Urinary bladder (tissue), 4 donors: ENCODE data around the gene CRLF1. TPM values are rescaled to one million over a fixed set of nuclear protein-coding genes. Genes with fewer than 3 reads are reported as not detected.
"Not testable (repeated sequence)": the region's sequence is repeated elsewhere in the genome, so short reads cannot be mapped to it uniquely, and the experiment has no call there.

Experiments
- DNase-seq: peaks from one replicate; pipeline ENCODE4 v3.0.0-alpha.2; 2015; ENCODE audit errors: extremely low spot score
- H3K27ac ChIP-seq: one replicate; pipeline ENCODE4 v1.5.1; 2013; ENCODE audit warnings: low read depth, mild to moderate bottlenecking, moderate library complexity
- H3K36me3 ChIP-seq: one replicate; pipeline ENCODE4 v1.6.1; 2013; ENCODE audit warnings: mild to moderate bottlenecking, moderate library complexity; ENCODE audit not compliant: insufficient read depth
- H3K4me1 ChIP-seq: one replicate; pipeline ENCODE4 v1.6.1; 2013; ENCODE audit warnings: mild to moderate bottlenecking, moderate library complexity; ENCODE audit not compliant: insufficient read depth
- H3K4me3 ChIP-seq: one replicate; pipeline ENCODE4 v1.5.1; 2013; ENCODE audit warnings: low read depth, low read length
- WGBS: extraction: QIAGEN DNeasy Blood & Tissue Kit; methylation state at CpG from one replicate; pipeline ENCODE4 v1.1.7; 2013; 5-methylcytosine and 5-hydroxymethylcytosine counted together
- polyA plus RNA-seq: library from polyadenylated mRNA; stranded (reverse); fragments of 200-250 nt; gene quantifications from one replicate; pipeline ENCODE4 v1.2.3, GENCODE V29; 2013
- total RNA-seq: library from RNA; depleted of rRNA; stranded (reverse); fragments of >200 nt; gene quantifications from one replicate; pipeline ENCODE4 v1.2.3, GENCODE V29; 2014
- donor health status: healthy with polysubstance abuse.
- donor health status: healthy.

Gene CRLF1
- total and polyA plus RNA-seq, 2 donors: 2.5 to 119 TPM

DNA sequence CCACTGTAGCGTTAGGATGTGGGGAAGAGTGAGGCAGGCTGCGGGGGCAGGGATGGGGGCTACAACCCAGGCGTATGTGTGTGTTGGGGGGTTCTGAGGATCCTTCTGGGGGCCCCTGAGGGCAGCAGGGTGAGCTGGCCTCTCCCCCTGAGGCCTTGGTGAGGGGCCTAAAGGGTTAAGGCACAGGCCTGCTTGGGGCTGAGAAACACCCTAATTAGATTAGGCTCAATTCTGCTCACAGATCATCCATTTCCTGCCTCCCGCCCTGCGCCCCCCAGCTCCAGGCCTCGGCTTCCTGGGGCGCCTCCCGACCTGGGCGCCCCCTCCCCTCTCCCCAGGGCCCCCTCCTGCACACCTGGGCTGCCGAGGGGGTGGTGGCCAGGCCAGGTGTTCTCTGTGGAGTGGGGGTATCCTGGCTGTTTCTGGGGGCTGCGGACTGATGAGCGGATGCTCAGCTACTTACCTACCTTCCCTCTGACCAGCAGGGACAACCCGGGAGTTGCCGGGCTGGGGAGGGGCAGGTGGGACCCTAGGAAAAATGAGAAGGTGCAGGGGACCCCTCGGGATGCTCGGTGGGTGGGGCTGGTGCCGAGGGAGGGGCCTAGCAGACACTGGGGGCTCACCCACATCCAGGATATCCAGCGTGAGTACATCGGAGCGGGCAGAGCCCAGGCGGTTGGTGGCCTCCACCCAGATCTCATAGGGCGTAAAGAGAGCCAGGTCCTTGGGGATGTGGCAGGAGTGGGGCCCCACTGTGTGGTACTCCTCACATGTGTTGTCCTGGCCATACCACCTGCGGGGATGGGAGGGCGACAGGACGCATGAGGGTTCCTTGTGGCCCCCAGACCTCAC lies 8.6 kb downstream of the CRLF1 start:
- Histone ChIP-seq H3K4me1 (peaks cover 3% of the 10 kb centered on the region), H3K27ac (no peak overlapping the region), H3K4me3 (no peak overlapping the region), H3K36me3 (no peaks in the 10 kb centered on the region)
- no peak for DNase-seq
- 38% methylated on average over 25 of the region's 25 CpGs for WGBS

DNA sequence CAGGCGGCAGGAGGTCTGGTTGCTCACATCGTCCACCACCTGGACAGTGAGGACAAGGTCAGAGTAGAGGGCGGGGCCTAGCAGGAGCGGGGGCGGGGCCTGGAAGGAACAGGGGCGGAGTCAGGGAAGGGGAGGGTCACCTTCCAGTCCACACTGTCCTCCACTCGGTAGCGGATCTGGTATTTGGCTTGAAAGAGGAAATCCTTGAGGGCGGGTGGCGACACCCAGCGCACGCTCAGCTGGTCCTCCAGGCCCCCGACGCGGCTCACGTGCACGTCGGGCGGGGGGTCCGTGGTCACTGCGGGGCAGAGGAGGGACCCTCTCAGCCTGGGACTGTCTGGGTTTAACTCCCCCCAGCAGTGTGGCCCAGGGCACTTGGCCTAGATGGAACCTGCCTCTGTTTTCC lies 9.8 kb downstream of the CRLF1 start:
- Histone ChIP-seq H3K27ac (no peak overlapping the region), H3K36me3 (no peaks in the 10 kb centered on the region), H3K4me3 (no peak overlapping the region), H3K4me1 (peaks cover 3% of the 10 kb centered on the region)
- no peak for DNase-seq
- 13% methylated on average over 21 of the region's 21 CpGs for WGBS

DNA sequence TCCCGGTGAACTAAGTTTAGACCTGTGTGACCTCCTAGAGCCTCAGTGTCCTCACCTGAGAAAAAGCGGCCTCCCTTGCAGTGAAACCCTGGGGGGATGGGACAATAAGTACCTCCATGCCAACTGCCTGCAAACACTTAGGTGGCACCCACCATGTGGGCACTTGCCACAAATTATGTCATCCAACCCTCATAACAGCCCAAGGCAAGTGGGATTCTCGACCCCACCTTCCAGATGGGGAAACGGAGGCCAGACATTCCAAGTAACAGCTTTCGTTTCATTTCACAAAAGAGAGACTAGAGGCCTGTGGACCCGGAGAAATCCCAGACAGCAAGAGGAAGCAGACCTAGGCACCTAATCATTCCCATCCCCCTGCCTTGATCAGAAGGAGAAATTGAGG lies 11.1 kb downstream of the CRLF1 start:
- WGBS: 73% methylated on average over 6 of the region's 6 CpGs
- Histone ChIP-seq H3K4me3 (no peak overlapping the region), H3K4me1 (peaks cover 3% of the 10 kb centered on the region), H3K36me3 (no peaks in the 10 kb centered on the region), H3K27ac (no peak overlapping the region)
- DNase-seq: no peak

DNA sequence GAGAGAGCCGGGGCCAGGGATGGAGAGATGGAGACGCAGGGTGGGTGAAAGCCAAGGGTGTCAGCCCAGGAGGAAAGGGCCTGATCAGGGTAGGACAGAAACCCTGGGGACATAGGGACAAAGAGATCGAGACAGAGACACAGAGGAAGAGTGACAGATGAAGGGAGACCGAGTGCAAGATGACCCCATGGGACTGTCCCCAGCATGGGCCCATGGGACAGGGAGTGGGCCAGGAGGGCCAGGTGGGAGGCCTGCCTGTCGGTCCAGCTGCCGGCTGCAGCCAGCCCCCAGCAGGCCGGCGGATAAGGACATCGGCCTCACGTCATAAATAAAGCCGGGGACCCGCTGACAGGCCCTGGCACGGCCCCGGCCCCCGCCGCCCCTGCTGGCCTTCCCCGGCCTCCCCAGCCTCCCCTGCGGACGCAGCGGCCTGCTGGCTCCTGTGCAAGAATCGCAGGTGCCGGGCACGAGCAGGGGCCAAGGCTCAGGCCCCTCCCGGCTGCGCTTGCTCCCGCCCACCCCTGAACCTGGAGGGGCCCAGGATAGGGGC lies 11.7 kb downstream of the CRLF1 start:
- no peak overlapping the region for H3K4me3 ChIP-seq
- no peak for DNase-seq
- no peak overlapping the region for H3K27ac ChIP-seq
- 13% methylated on average over 26 of the region's 26 CpGs for WGBS
- H3K36me3 ChIP-seq: no peaks in the 10 kb centered on the region
- peaks cover 3% of the 10 kb centered on the region for H3K4me1 ChIP-seq

DNA sequence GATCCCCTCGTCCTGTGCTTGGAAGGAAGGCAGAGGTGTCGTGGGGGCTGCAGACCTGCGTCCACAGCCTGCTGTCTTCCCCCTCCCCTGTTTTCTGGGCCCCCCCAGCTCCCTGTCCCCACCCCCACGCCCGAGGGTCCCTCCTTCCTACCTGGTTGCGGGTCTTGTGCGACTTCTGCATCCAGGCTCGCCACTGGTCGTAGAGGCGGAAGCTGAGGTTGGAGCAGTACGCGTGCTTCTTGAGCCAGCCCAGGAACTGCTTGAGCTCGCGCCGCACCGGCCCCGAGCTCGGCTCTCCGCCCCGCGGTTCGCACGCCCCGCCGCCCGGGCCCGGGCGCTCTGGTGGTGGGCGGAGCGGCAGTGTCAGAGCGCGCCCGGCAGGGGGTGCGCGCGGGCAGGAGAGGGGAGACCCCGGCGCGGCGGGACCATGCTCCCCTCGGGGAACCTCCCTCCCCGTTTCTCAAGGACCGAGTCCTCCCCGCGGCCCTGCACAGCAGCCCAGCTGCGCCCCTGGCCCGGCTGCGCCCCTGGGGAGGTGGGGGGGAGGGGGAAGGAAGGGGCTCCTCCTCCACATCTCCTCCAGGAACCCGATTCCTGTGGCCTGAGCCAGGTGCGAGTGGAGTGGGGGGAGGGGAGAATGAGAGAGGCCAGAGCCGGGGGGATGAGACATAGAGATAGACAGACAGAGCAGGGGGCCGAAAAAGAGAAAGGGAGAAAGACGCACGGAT lies 12.3 kb downstream of the CRLF1 start:
- Histone ChIP-seq H3K27ac (no peak overlapping the region), H3K4me1 (peaks cover 3% of the 10 kb centered on the region), H3K36me3 (no peaks in the 10 kb centered on the region), H3K4me3 (no peak overlapping the region)
- no peak for DNase-seq
- 1% methylated on average over 54 of the region's 54 CpGs for WGBS

DNA sequence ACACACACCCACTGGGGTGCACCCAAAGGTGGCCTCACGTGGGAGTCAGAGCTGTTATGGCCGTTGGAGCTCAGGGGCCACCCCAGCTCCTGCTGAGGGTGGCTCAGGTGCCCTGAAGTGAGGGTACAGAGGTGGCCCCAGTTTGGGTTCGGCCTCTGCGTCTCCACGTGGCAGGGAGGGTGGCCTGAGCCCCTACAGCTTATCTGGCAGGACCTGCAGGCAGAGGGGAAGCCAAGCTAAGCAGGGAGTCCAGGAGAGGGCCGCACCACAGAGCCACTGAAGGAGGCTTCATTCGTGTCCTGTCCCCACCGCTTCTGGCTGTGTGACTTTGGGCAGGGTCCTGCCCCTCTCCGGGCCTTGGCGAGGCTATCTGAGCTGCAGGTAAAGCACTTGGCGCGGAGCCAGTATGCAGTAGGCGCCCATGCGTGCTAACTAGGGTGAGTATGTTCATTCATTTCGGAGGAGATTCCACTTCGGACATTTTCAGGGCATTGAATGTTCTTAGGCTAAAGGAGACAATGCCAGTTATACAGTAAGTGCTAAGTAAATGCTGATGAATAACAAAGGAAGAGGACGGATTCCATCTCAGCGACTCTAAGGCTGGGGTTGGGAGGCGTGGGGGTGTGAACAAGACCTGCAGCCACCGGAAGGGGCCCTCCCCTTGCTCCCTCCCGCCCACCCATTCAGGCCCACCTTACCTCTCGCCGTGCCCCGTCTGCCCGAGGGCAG lies 13.1 kb downstream of the CRLF1 start:
- Histone ChIP-seq H3K36me3 (no peaks in the 10 kb centered on the region), H3K4me1 (peaks cover 3% of the 10 kb centered on the region), H3K4me3 (no peak overlapping the region), H3K27ac (no peak overlapping the region)
- 32% methylated on average over 25 of the region's 25 CpGs for WGBS
- no peak for DNase-seq

DNA sequence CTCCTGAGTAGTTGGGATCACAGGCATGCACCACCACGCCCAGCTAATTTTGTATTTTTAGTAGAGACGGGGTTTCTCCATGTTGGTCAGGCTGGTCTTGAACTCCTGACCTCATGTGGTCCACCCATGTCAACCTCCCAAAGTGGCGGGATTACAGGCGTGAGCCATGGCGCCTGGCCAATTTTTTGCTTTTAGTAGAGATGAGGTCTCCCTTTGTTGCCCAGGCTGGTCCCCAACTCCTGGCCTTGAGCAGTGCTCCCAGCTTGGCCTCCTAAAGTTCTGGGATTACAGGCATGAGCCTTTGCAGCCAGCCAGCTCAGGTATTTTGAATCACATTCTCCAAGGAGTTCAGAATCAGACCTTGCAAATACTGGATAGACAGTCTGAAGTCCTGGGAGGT lies 13.9 kb downstream of the CRLF1 start:
- H3K27ac ChIP-seq, H3K4me1 ChIP-seq, H3K36me3 ChIP-seq, H3K4me3 ChIP-seq, DNase-seq: not testable (repeated sequence)
- 81% methylated on average over 5 of the region's 5 CpGs for WGBS

DNA sequence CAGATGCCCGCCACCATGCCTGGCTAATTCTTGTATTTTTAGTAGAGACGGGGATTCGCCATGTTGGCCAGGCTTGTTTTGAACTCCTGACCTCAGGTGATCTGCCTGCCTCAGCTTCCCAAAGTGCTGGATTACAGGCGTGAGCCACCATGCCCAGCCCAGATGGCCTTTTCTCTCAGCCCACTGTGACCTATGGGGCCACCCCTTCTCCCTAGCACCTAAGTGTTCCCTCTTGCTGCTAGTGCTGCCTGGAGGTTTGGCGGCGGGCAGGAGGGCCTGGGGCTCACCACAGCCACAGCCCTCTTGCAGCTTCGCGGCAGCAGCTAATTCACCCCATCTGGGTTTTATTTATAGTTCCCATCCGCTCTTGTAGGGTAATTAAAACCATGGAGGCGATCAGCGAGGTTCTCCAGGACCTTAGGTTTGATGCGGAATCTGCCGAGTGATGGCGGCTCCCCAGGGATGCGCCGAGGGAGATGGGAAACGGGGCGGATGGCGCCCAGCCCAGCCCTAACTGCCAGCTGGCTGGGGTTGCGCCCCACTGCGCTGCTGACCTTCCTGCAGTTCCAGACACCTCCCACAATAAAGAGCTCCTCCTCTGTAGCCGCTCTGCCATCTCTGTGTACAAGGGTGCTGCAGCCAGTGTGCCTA lies 14.7 kb downstream of the CRLF1 start:
- Histone ChIP-seq H3K36me3 (no peaks in the 10 kb centered on the region), H3K27ac (no peak overlapping the region), H3K4me1 (peaks cover 3% of the 10 kb centered on the region), H3K4me3 (no peak overlapping the region)
- DNase-seq: no peak
- 88% methylated on average over 22 of the region's 22 CpGs for WGBS

DNA sequence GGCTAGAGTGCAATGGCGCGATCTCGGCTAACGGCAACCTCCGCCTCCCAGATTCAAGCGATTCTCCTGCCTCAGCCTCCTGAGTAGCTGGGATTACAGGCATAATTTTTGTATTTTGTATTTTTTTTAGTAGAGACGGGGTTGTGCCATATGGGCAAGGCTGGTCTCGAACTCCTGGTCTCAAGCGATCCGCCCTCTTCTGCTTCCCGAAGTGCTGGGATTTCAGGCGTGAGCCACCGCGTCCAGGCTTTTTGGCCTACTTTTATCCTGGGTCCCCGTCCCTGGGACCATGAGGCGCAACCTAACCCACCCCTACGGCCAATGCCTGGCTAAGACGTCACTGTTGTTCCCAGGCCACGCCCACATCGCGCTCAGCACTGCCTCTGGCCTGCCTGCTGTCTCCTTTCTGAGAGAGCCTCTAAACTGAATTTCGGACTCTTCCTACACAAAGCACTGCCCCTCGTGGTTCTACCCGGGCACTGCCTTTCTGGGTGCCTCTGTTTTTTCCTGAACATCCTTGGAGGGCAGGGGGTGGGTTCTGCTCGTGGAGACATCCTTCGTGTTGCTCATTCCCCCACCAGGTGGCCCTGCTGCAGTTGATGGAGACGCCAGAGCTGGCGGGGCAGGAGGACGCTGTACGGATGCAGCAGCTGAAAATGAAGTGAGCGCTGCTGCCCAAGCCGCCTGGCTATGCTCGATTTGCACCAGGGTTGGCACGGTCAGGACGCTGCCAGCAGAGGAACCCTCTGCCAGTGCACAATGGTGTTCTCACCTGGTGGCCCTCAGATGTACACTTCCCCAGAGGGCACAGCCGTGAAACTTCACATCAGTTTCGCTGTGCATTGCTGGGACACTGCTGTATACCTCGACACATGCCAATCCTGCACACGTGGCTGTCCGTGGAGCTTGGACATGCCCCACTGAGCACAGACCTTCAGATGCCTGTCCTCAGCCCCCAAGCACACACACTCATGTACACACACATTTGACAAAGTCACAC lies 16.0 kb downstream of the CRLF1 start:
- no peak for DNase-seq
- Histone ChIP-seq H3K36me3 (no peaks in the 10 kb centered on the region), H3K4me3 (no peak overlapping the region), H3K4me1 (peaks cover 3% of the 10 kb centered on the region), H3K27ac (no peak overlapping the region)
- 72% methylated on average over 40 of the region's 40 CpGs for WGBS

DNA sequence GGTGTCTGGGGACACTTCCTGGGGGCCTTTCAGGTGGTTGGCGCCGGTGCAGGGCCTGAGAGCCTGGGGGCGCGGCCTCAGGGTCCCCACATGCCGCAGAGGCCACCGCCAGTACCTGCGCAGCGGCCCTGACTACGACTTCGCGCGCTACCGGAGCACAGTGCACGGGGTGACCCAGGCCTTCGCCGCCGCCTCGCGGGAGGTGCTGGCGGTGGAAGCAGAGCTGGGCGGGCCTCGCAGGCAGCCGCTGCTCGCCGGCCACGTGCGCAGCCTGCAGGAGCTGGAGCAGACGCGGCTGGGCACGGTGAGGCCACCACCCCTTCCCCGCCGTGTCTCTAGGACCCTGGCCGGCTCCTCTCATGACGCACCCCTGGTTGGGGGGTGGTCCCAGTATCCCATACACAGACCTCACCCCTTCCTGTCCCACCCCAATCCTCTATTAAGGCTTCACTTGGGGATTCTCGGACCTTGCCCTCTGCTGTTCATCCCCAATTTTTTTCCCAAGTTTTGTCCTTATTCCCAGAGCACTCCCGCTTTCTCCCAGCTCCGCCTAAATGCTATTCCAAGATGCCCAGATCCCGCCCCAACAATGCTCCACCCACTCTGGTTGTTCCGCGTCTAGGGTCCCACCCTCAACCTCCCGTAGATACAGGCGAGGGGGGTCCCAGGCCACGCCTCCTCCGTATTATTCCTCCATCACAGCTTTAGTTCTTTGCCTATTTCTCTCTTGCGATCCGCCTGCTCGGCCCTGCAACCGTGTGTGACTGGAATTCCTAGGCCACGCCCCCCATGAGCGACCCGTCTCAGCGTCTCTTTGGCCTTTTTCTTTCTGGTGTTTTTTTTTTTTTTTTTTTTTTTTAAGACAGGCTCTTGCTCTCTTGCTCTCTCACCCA lies 17.0 kb downstream of the CRLF1 start:
- H3K36me3 ChIP-seq: no peaks in the 10 kb centered on the region
- WGBS: 10% methylated on average over 52 of the region's 52 CpGs
- DNase-seq: no peak
- peak overlapping the region; percentile 60 for H3K27ac ChIP-seq
- peak overlapping the region; percentile 69 for H3K4me3 ChIP-seq
- H3K4me1 ChIP-seq: peaks cover 3% of the 10 kb centered on the region

DNA sequence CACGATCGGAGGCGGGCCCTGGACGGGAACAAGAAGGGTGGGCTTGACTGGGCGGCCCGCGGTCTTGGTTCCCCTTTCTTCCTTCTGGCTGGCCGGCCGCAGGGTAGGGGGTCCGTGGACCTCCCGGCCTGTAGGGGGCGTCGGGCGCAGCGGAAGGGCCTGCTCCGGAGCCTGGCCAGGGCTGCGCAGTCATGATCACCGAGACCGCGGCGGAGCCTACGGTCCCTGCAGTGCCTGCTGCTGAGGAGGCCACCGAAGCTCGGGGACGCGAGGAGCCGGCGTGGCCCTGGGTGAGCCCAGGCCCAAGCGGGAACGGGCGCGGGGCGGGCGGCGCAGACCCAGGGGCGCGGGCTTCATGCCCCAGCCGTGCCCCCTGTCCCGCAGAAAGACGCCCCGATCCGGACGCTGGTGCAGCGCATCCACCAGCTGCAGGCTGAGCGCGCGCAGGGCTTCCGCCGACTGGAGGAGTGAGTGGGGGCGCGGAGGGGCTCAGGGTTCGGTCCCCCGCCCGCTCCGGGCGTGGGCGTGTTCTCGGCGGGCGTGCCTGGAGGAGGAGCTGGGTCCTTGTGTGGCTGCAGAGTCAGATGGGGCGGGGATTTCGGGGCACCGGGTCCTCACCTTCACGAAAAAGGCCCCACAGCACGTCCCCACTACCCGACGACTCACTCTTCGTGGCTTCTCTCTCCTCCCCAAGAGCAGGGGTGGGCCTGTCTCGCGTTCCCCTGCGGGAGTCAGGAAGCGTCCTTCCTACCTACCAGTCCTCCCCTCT lies 17.8 kb downstream of the CRLF1 start, which contains the start of gene REX1BD:
TSS of gene REX1BD (plus strand) at position 188 of the 769 bp plus-strand sequence. CDS start at position 192, 4 bp downstream.
- DNase-seq: no peak
- WGBS: under 1% methylated on average over 72 of the region's 72 CpGs
- H3K27ac ChIP-seq: peak within 1 kb of the TSS; percentile 73
- H3K4me3 ChIP-seq: peak within 1 kb of the TSS; percentile 69
- no peaks in the 10 kb centered on the region for H3K4me1 ChIP-seq
- no peaks in the 10 kb centered on the region for H3K36me3 ChIP-seq
